Measurements from ENCODE around the gene SULF2. TPM values are rescaled to one million over a fixed set of nuclear protein-coding genes. Genes with fewer than 3 reads are reported as not detected.

SULF2 gene
- total RNA-seq, 2 experiments from 2014 or later = 0.68 to 1.2 TPM

- H3K27me3 Mint-ChIP-seq = peaks cover 4% of the 10 kb centered on the region
- POLR2A ChIA-PET = no interaction called here
- H3K4me1 Mint-ChIP-seq = no peaks in the 10 kb centered on the region
- H3K4me3 Mint-ChIP-seq = no peak overlapping the region
- H3K27ac Mint-ChIP-seq = no peak overlapping the region
- no peaks in the 10 kb centered on the region for H3K36me3 Mint-ChIP-seq
- no peak for ATAC-seq (ENCODE audit: low read depth)
- no peaks in the 10 kb centered on the region for H3K9me3 Mint-ChIP-seq
- no peak for DNase-seq
These were observed 109.8 kb downstream of the SULF2 start for GRCh38 chr20:47675190-47676142.

DNA sequence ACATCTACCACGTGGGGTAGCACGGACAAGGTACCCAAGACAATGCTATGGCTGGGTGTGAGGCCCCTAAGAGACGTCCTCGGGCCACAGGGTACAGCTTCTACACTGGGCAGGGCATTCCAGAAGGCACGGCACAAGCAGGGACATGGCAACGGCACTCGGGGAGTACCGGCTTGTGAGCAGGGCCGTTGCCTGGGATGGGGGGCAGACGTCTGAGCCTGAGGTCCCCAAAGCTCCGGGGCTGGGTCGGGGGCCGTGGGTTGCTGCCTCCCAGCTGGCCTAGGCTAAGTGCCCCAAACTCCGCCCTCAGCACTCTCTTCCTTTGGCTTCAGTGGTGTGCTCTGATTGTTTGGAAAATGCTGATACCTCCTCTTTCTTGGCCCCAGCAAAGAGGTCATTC, 110.6 kb downstream of the SULF2 start:
- POLR2A ChIA-PET = no interaction called here
- Mint-ChIP-seq H3K9me3 (no peaks in the 10 kb centered on the region), H3K27me3 (peaks cover 4% of the 10 kb centered on the region), H3K4me3 (no peak overlapping the region), H3K27ac (no peak overlapping the region), H3K4me1 (no peaks in the 10 kb centered on the region), H3K36me3 (no peaks in the 10 kb centered on the region)
- DNase-seq (peak; percentile 25), ATAC-seq (ENCODE audit: low read depth) (no peak)

- no peak overlapping the region for H3K27ac Mint-ChIP-seq
- peaks cover 1% of the 10 kb centered on the region for H3K27me3 Mint-ChIP-seq
- H3K9me3 Mint-ChIP-seq = no peaks in the 10 kb centered on the region
- ATAC-seq (ENCODE audit: low read depth) (no peak), DNase-seq (peak; percentile 12)
- POLR2A ChIA-PET = no interaction called here
- H3K4me3 Mint-ChIP-seq = no peak overlapping the region
- H3K4me1 Mint-ChIP-seq = no peaks in the 10 kb centered on the region
- H3K36me3 Mint-ChIP-seq = no peaks in the 10 kb centered on the region
These were observed 111.1 kb downstream of the SULF2 start for GRCh38 chr20:47674145-47674544.

DNA sequence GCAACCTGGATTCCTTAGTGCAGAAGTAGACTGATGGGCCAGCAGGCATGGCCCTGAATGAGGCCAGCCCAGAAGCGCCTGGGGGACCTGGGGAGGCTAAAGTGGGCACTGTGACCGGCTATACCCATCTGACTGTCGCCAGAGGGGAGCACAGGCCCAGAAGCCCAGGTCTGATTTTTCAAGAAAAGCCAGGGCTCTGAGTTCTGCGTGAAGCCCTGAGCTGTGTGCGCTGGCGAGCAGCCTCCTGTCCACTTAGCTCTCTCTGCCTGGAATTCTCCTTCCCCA, 111.7 kb downstream of the SULF2 start:
- H3K36me3 Mint-ChIP-seq = no peaks in the 10 kb centered on the region
- no peak overlapping the region for H3K27ac Mint-ChIP-seq
- ATAC-seq (ENCODE audit: low read depth) (no peak), DNase-seq (peak; percentile 8)
- H3K27me3 Mint-ChIP-seq = no peaks in the 10 kb centered on the region
- H3K4me3 Mint-ChIP-seq = no peak overlapping the region
- H3K9me3 Mint-ChIP-seq = no peaks in the 10 kb centered on the region
- no peaks in the 10 kb centered on the region for H3K4me1 Mint-ChIP-seq
- POLR2A ChIA-PET = no interaction called here

DNA sequence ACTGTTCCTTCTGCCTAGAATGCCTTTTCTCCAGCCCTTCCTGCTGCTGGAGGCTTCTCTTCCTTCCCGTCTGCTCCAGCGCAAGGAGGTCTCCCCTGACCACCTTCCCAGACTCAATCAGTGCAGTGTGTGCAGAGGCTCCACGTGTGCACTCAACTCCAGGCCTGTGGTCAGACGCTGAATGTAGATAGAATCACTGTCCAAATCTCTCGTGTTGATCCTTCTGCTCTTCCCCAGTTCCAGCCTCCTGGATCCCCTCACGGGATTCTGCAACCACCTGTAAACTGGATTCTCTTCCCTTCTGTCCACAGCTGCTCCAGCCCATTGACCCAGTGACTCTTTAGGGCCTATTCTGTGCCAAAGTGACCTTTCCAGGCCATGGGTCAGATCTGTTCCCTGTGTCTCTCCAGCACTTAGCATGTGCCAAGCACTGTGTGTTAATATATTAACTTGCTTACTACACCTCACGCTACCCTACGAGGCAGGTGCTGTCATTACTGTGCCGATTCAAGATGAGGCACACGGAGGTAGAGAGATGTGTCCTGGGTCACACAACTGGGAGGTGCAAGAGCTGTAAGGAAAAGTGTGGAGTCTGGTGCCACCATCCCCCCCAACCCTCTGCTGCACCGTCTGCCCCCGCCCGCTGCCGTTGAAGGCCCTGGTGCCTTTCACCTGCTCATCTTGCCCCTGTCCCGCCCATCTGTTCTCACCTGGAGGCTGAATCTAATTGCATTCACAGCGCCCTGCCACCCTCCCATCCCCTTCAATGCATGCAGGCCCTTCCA, 112.2 kb downstream of the SULF2 start:
- POLR2A ChIA-PET = no interaction called here
- Mint-ChIP-seq H3K9me3 (no peaks in the 10 kb centered on the region), H3K4me1 (no peaks in the 10 kb centered on the region), H3K4me3 (no peak overlapping the region), H3K27me3 (no peaks in the 10 kb centered on the region), H3K36me3 (no peaks in the 10 kb centered on the region), H3K27ac (no peak overlapping the region)
- no peak for ATAC-seq (ENCODE audit: low read depth)
- peak; percentile 15 for DNase-seq

DNA sequence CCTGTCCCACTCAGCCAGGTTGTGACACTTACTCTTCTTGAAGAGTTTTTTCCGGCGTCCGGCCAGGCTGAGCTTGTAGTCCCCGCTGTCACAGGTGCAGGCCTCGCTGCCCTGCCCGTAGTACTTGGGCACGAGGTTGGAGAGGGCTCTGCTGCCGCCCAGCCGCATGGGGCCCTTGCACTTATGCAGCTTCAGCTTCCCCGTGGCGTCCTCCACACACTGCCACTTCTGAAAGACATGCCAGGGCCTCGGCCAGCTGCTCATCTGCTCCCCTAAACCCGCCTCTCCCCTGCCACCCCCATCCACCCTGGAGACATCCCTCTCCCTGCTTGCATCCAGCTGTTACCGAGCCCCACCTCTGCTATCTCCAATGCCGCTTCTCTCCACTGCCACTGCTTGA, 113.1 kb downstream of the SULF2 start:
- POLR2A ChIA-PET = no interaction called here
- Mint-ChIP-seq H3K27me3 (no peaks in the 10 kb centered on the region), H3K36me3 (no peaks in the 10 kb centered on the region), H3K4me1 (no peaks in the 10 kb centered on the region), H3K4me3 (no peak overlapping the region), H3K27ac (no peak overlapping the region), H3K9me3 (no peaks in the 10 kb centered on the region)
- ATAC-seq (ENCODE audit: low read depth) = no peak
- DNase-seq = no peak

DNA sequence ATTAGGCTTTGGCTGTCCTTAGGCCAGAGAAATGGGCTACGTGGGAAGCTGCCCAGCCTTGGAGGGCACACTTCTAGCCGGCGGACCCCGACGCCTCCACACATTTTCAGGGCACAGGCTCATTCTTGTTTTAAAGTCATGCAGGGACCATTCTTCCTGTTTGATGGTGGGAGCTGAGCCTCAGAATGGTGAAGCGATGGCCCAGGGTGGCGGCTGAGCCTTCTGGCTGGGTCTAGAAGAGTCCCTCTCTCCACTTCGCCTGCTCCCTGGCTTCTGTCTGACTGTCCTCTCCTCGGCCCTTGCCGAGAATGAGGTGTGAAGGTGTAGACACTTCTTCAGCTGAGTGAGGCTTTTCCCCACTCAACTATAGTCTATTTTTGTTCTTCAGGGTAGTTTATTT, 114.4 kb downstream of the SULF2 start:
- H3K27me3 Mint-ChIP-seq = no peaks in the 10 kb centered on the region
- no peaks in the 10 kb centered on the region for H3K4me1 Mint-ChIP-seq
- H3K36me3 Mint-ChIP-seq = no peaks in the 10 kb centered on the region
- H3K27ac Mint-ChIP-seq = no peak overlapping the region
- H3K4me3 Mint-ChIP-seq = no peak overlapping the region
- H3K9me3 Mint-ChIP-seq = no peaks in the 10 kb centered on the region
- DNase-seq (no peak), ATAC-seq (ENCODE audit: low read depth) (no peak)
- POLR2A ChIA-PET = no interaction called here

GRCh38 chr20:47669927-47670890, 115.1 kb downstream of the SULF2 start:
- no peaks in the 10 kb centered on the region for H3K4me1 Mint-ChIP-seq
- ATAC-seq (ENCODE audit: low read depth) (no peak), DNase-seq (no peak)
- H3K9me3 Mint-ChIP-seq = no peaks in the 10 kb centered on the region
- H3K4me3 Mint-ChIP-seq = no peak overlapping the region
- POLR2A ChIA-PET = no interaction called here
- H3K36me3 Mint-ChIP-seq = no peaks in the 10 kb centered on the region
- H3K27ac Mint-ChIP-seq = no peak overlapping the region
- H3K27me3 Mint-ChIP-seq = no peaks in the 10 kb centered on the region

DNA sequence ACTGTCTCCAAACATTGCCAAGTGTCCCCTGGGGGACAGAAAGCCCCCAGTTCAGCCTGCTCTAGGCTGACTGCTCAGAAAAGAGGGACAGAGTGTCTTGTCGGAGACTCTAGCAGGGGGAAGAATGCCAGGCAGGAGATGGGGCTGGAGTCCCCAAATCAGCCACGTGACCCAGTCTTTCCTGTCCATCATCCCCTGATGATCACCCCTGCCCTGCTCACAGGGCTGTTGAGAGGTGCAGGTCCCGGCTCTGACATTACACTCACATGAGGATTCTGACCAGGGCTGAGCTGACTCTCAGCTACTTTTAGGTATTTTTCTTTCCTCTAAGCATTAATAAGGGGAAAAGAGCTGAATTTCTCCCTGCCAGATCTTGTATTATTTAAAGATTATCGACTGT, 115.8 kb downstream of the SULF2 start:
- H3K27ac Mint-ChIP-seq = no peak overlapping the region
- POLR2A ChIA-PET = no interaction called here
- DNase-seq (no peak), ATAC-seq (ENCODE audit: low read depth) (no peak)
- no peaks in the 10 kb centered on the region for H3K9me3 Mint-ChIP-seq
- no peaks in the 10 kb centered on the region for H3K36me3 Mint-ChIP-seq
- H3K27me3 Mint-ChIP-seq = no peaks in the 10 kb centered on the region
- H3K4me1 Mint-ChIP-seq = peaks cover 1% of the 10 kb centered on the region
- no peak overlapping the region for H3K4me3 Mint-ChIP-seq

- Mint-ChIP-seq H3K4me3 (no peak overlapping the region), H3K4me1 (peaks cover 2% of the 10 kb centered on the region), H3K9me3 (no peaks in the 10 kb centered on the region), H3K36me3 (no peaks in the 10 kb centered on the region), H3K27me3 (no peaks in the 10 kb centered on the region), H3K27ac (no peak overlapping the region)
- DNase-seq (no peak), ATAC-seq (ENCODE audit: low read depth) (no peak)
- POLR2A ChIA-PET = no interaction called here
These were observed 116.2 kb downstream of the SULF2 start for GRCh38 chr20:47669152-47669425.

- H3K27me3 Mint-ChIP-seq = no peaks in the 10 kb centered on the region
- no peak overlapping the region for H3K27ac Mint-ChIP-seq
These were observed 116.7 kb downstream of the SULF2 start for GRCh38 chr20:47668313-47669151.

GRCh38 chr20:47667531-47668312, 117.6 kb downstream of the SULF2 start:
- H3K9me3 Mint-ChIP-seq = no peaks in the 10 kb centered on the region
- no peak overlapping the region for H3K27ac Mint-ChIP-seq
- POLR2A ChIA-PET = no interaction called here
- no peaks in the 10 kb centered on the region for H3K27me3 Mint-ChIP-seq
- no peaks in the 10 kb centered on the region for H3K36me3 Mint-ChIP-seq
- DNase-seq (no peak), ATAC-seq (ENCODE audit: low read depth) (no peak)
- H3K4me1 Mint-ChIP-seq = peaks cover 7% of the 10 kb centered on the region
- no peak overlapping the region for H3K4me3 Mint-ChIP-seq

More at GRCh38 chr20:47668313-47669151, 116.7 kb downstream of the SULF2 start:
- ATAC-seq (ENCODE audit: low read depth) = no peak
- H3K36me3 Mint-ChIP-seq = no peaks in the 10 kb centered on the region
- DNase-seq = no peak
- H3K4me3 Mint-ChIP-seq = no peak overlapping the region
- peaks cover 6% of the 10 kb centered on the region for H3K4me1 Mint-ChIP-seq
- POLR2A ChIA-PET = no interaction called here
- H3K9me3 Mint-ChIP-seq = no peaks in the 10 kb centered on the region

All from activated naive CD8-positive, alpha-beta T cell treated with anti-CD3 and anti-CD28 coated beads, Interleukin-2, amount 10 ng/mL, durations not matched to agents 7 days and 5 days (primary cell).